Measurements from ENCODE around the gene ANP32E. TPM values are rescaled to one million over a fixed set of nuclear protein-coding genes. Genes with fewer than 3 reads are reported as not detected.

ANP32E gene
- total and polyA plus RNA-seq, 9 of the 15 experiments (the other 6 are each of a cell fraction or from before 2014, with no cell fraction given): 60.4 to 197 (median 104) TPM

DNA sequence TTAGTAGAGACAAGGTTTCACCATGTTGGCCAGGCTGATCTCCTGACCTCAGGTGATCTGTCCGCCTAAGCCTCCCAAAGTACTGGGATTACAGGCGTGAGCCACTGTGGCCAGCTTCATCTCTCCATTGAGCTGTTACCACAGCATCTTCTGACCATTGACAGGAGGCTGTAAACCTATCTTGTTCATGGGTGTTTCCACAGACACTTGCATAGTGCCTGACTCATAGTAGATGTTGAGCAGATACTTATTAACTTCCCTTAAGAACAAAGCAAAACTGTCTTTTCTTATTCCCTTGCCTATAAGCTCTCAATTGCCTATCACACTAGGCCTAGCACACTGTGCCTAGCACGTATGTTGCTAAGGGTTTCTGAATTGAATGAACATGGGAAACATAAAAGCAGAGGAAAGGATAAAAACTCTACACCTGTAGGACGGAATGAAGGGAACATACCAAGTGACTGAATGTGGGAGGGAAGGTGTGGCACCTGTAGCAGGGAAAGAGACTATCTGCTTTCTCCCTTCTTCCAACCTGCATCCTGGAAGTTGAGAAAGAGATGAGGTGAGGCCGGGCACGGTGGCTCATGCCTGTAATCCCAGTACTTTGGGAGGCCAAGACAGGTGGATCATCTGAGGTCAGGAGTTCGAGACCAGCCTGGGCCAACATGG is 35.5 kb upstream of the ANP32E start (continued):
- TF ChIP-seq, protein P1, sequence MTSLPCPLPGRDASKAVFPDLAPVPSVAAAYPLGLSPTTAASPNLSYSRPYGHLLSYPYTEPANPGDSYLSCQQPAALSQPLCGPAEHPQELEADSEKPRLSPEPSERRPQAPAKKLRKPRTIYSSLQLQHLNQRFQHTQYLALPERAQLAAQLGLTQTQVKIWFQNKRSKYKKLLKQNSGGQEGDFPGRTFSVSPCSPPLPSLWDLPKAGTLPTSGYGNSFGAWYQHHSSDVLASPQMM (CRISPR knock-in tag; IDR thresholded peaks at IDR 0.05): no peak
- TF ChIP-seq, protein P2, sequence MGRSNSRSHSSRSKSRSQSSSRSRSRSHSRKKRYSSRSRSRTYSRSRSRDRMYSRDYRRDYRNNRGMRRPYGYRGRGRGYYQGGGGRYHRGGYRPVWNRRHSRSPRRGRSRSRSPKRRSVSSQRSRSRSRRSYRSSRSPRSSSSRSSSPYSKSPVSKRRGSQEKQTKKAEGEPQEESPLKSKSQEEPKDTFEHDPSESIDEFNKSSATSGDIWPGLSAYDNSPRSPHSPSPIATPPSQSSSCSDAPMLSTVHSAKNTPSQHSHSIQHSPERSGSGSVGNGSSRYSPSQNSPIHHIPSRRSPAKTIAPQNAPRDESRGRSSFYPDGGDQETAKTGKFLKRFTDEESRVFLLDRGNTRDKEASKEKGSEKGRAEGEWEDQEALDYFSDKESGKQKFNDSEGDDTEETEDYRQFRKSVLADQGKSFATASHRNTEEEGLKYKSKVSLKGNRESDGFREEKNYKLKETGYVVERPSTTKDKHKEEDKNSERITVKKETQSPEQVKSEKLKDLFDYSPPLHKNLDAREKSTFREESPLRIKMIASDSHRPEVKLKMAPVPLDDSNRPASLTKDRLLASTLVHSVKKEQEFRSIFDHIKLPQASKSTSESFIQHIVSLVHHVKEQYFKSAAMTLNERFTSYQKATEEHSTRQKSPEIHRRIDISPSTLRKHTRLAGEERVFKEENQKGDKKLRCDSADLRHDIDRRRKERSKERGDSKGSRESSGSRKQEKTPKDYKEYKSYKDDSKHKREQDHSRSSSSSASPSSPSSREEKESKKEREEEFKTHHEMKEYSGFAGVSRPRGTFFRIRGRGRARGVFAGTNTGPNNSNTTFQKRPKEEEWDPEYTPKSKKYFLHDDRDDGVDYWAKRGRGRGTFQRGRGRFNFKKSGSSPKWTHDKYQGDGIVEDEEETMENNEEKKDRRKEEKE (IDR thresholded peaks at IDR 0.05; ENCODE audit: borderline replicate concordance in 1 of 2, control insufficient read depth in 1 of 2, low read depth in 2 of 2, low read length in 1 of 2): no peak
- TF ChIP-seq ILF3 (IDR thresholded peaks at IDR 0.05; ENCODE audit: borderline replicate concordance): no peak
- 0 out of 2 replicates have a peak, but pooled peaks have one; percentile 39 for TF ChIP-seq FOSL1 (tag; conservative IDR thresholded peaks at IDR 0.05)
- 0 out of 2 replicates have a peak, but pooled peaks have one; percentile 27 for TF ChIP-seq SMARCA5 (IDR thresholded peaks at IDR 0.05)

- FAIRE-seq: no peak
- ATAC-seq: no peak
- 52% methylated on average over 10 of the region's 10 CpGs for WGBS (ENCODE audit: insufficient coverage, low coverage, missing lambda C conversion rate)
- Histone ChIP-seq H3K4me1 (replicated peaks in 1 of 2; ENCODE audit: control insufficient read depth in 2 of 2, insufficient read depth in 2 of 2, low read length in 2 of 2) (peaks cover 13 to 26% of the 10 kb centered on the region in 2 experiments), H4K20me1 (replicated peaks; ENCODE audit: control insufficient read depth, insufficient read depth, low read length) (no peaks in the 10 kb centered on the region), H3K27me3 (ENCODE audit: control insufficient read depth in 2 of 2, insufficient read depth in 2 of 2, low read length in 2 of 2) (no peaks in the 10 kb centered on the region), H3K79me2 (ENCODE audit: control insufficient read depth, insufficient read depth, low read length) (peaks cover 21% of the 10 kb centered on the region), H3K9me1 (ENCODE audit: control insufficient read depth, insufficient read depth, low read length) (no peaks in the 10 kb centered on the region), H2AFZ (ENCODE audit: low read depth, low read length) (peak overlapping the region; percentile 94), H3K27ac (ENCODE audit: extremely low read depth, low read depth, low read length) (peak overlapping the region; percentile 86), H3K9ac (ENCODE audit: insufficient read depth in 1 of 2, low read depth in 2 of 2, low read length in 2 of 2) (peak overlapping the region in 1 of 2 experiments; percentile 80; a peak in 2 of 4 replicates), H3K4me2 (ENCODE audit: insufficient read depth, low read length) (peak overlapping the region; percentile 97), H3K4me3 (peak overlapping the region; percentile 92), H3K36me3 (ENCODE audit: control insufficient read depth, insufficient read depth, low read length) (peaks cover 32% of the 10 kb centered on the region), H3K9me3 (replicated peaks; ENCODE audit: control insufficient read depth, insufficient read depth, low read depth, low read length) (no peaks in the 10 kb centered on the region)
- TF ChIP-seq ARID4B (CRISPR knock-in tag; IDR thresholded peaks at IDR 0.05) (0 out of 2 replicates have a peak, but pooled peaks have one; percentile 13), ZNF75A (CRISPR knock-in tag; IDR thresholded peaks at IDR 0.05) (no peak)
- intact Hi-C loops (cut with micrococcal nuclease) (loop anchor here (5.0 kb wide), 1 partner anchor 93 kb away; the partner anchor contains the start of gene RPRD2), in situ Hi-C loops (cut with MboI) (no loop called here)
- ChIA-PET CTCF (ENCODE audit: low intra/inter-chr PET ratio) (no interaction called here), POLR2A (interaction anchor here (0.6 to 1.5 kb wide), 8 partner anchors 10 to 426 kb away, joined by 3 to 5 read pairs (median 3); no protein-coding TSS in a partner anchor)
- BruUV-seq (replicated peaks): TSS peak; percentile 88
- no peak for DNase-seq (ENCODE audit: extremely low read depth in 1 of 4, low spot score in 3 of 4)
Measured at GRCh38 chr1:150269451-150269850, 33.5 kb upstream of the ANP32E start.

All from K562 (cell line).